NOMO-1 treated with DMSO at 0.1 percent for 48 hours (cell line): Measurements from ENCODE around the gene DIAPH2.

Experiments
- DNase-seq: peaks from one replicate; lab custom pipeline; 2025; ENCODE audit not compliant: unreplicated experiment; lab: John Stamatoyannopoulos, UW

DIAPH2 gene

GRCh38 chrX:97039363-97040029 is 354.9 kb downstream of the DIAPH2 start:
- DNase-seq: no peak

GRCh38 chrX:97045470-97045869 is 360.8 kb downstream of the DIAPH2 start:
- DNase-seq: no peak

GRCh38 chrX:97046867-97047266 is 362.2 kb downstream of the DIAPH2 start:
- no peak for DNase-seq

GRCh38 chrX:97050392-97050791 is 365.8 kb downstream of the DIAPH2 start:
- no peak for DNase-seq

- no peak for DNase-seq
Measured at GRCh38 chrX:97057349-97057909, 372.8 kb downstream of the DIAPH2 start.

GRCh38 chrX:97060020-97060419 is 375.4 kb downstream of the DIAPH2 start:
- DNase-seq: no peak

- DNase-seq: no peak
Measured at GRCh38 chrX:97065066-97065465, 380.4 kb downstream of the DIAPH2 start.

GRCh38 chrX:97065973-97066372 is 381.3 kb downstream of the DIAPH2 start:
- no peak for DNase-seq

GRCh38 chrX:97066381-97066780 is 381.7 kb downstream of the DIAPH2 start:
- DNase-seq: no peak

GRCh38 chrX:97070346-97070745 is 385.7 kb downstream of the DIAPH2 start:
- no peak for DNase-seq

- DNase-seq: no peak
Measured at GRCh38 chrX:97074400-97074799, 389.8 kb downstream of the DIAPH2 start.

GRCh38 chrX:97089116-97089515 is 404.5 kb downstream of the DIAPH2 start:
- DNase-seq: no peak

GRCh38 chrX:97096385-97096784 is 411.7 kb downstream of the DIAPH2 start:
- DNase-seq: no peak

- peak; percentile 32 for DNase-seq
Measured at GRCh38 chrX:97102938-97103337, 418.3 kb downstream of the DIAPH2 start.

GRCh38 chrX:97109730-97110129 is 425.1 kb downstream of the DIAPH2 start:
- DNase-seq: no peak

- peak; percentile 9 for DNase-seq
Measured at GRCh38 chrX:97117572-97117971, 432.9 kb downstream of the DIAPH2 start.

GRCh38 chrX:97119474-97120109 is 434.9 kb downstream of the DIAPH2 start:
- no peak for DNase-seq

GRCh38 chrX:97123001-97123400 is 438.4 kb downstream of the DIAPH2 start:
- no peak for DNase-seq

GRCh38 chrX:97126020-97126419 is 441.4 kb downstream of the DIAPH2 start:
- no peak for DNase-seq

GRCh38 chrX:97132664-97133415 is 448.2 kb downstream of the DIAPH2 start:
- DNase-seq: no peak

- no peak for DNase-seq
Measured at GRCh38 chrX:97145934-97146333, 461.3 kb downstream of the DIAPH2 start.

- DNase-seq: no peak
Measured at GRCh38 chrX:97155816-97156215, 471.2 kb downstream of the DIAPH2 start.
